Fibroblast of pulmonary artery (primary cell): ENCODE results near the gene CDH23.

ENCODE experiments used
- DNase-seq: peaks from one replicate; pipeline ENCODE4 v3.0.0-alpha.2; 2010; ENCODE audit warnings: low read depth
- H3K4me3 ChIP-seq: replicated peaks from 2 replicates; pipeline ENCODE4 v1.5.1; 2011; ENCODE audit warnings: low read depth, mild to moderate bottlenecking, control low read depth, low read length, moderate library complexity
- CTCF ChIP-seq: IDR thresholded peaks from 2 replicates; pipeline ENCODE4 v1.5.1; 2011; ENCODE audit warnings: mild to moderate bottlenecking, control low read depth, low read length, inconsistent platforms; ENCODE audit errors: missing control alignments

Gene CDH23

GRCh38 chr10:71742301-71743088 lies 345.8 kb downstream of the CDH23 start:
- no peak overlapping the region for H3K4me3 ChIP-seq

GRCh38 chr10:71743089-71743838 lies 346.5 kb downstream of the CDH23 start:
- TF ChIP-seq CTCF = no peak
- DNase-seq = no peak
- H3K4me3 ChIP-seq = no peak overlapping the region

More at GRCh38 chr10:71742301-71743088, 345.8 kb downstream of the CDH23 start:
- DNase-seq = no peak
- no peak for TF ChIP-seq CTCF

GRCh38 chr10:71743866-71744265 lies 347.1 kb downstream of the CDH23 start:
- TF ChIP-seq CTCF = no peak

GRCh38 chr10:71744897-71745663 lies 348.4 kb downstream of the CDH23 start:
- DNase-seq = no peak
- TF ChIP-seq CTCF = no peak

More at GRCh38 chr10:71743866-71744265, 347.1 kb downstream of the CDH23 start:
- DNase-seq = no peak
- H3K4me3 ChIP-seq = no peak overlapping the region

GRCh38 chr10:71745664-71746250 lies 349.0 kb downstream of the CDH23 start:
- H3K4me3 ChIP-seq = no peak overlapping the region
- no peak for DNase-seq
- TF ChIP-seq CTCF = no peak

More at GRCh38 chr10:71744897-71745663, 348.4 kb downstream of the CDH23 start:
- no peak overlapping the region for H3K4me3 ChIP-seq

GRCh38 chr10:71746344-71747037 lies 349.8 kb downstream of the CDH23 start:
- no peak for TF ChIP-seq CTCF
- no peak for DNase-seq
- H3K4me3 ChIP-seq = no peak overlapping the region
